ENCODE measurements around the gene NEURL1B. TPM values are rescaled to one million over a fixed set of nuclear protein-coding genes. Genes with fewer than 3 reads are reported as not detected.
A peak's percentile ranks its signal among the peaks of the same experiment; 100 is the strongest.

The NEURL1B gene
- total RNA-seq, 2 donors from 2014 or later, result 32.9 to 38.6 TPM

DNA sequence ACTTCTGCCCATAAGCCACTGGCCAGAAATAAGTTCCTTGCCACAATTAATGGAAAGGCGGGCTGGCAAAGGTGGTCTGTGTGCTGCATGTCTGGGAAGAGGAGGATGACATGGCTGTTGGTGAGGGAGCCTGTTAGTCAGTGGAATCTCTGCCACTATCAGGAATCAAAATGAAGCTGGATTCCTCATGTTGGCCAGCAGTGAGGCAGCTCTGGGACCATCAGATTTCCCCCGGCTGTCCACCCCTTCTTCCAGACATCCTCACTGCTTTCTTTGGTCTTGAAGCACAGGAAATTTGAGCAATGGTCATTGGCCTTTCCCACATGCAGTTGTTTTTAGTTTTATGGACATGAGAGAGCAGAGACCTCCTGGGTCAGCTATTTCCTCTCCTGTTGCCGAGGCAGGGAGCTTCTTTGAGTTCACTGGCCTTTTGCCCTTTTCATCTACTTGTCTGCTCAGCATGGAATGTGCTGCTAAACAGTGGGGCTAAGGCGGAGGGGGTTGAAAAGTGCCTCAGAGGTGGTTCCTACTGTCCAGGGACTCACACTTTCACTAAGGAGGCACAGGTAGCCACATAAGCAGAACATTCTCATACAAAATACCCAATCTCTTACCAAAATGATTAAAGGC lies 34.8 kb upstream of the NEURL1B start:
- intact Hi-C loops (cut with DNase I), result no loop called here
- DNase-seq (ENCODE audit: low spot score), result peak; percentile 59

DNA sequence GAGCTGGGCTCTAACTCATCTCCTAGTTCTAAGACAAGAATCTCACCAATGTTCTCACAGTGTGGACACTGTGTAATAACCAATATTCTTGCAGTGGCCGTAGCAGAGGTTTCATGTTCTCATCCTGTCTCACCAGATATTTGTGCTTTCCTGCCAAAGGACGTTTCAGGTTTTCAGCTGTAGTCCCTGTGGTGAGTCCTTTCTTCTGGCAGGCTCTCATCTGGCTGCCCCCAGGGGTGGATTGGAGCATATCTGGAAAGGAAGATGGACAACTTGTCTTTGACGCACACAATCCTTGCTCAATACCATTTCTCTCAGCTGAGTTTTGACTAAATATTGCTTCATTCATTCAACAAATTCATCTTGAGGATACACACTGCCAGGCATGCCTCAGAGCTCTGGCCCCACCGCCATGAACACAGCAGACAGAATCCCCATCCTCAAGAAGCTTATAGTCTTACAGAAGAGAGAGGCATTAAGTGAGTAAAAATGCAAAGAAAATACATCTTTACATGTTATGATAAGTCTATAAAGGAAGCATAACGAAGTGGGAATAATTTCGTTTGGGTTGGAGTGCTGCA lies 33.8 kb upstream of the NEURL1B start:
- intact Hi-C loops (cut with DNase I), result no loop called here
- peak; percentile 94 for DNase-seq (ENCODE audit: low spot score)

DNA sequence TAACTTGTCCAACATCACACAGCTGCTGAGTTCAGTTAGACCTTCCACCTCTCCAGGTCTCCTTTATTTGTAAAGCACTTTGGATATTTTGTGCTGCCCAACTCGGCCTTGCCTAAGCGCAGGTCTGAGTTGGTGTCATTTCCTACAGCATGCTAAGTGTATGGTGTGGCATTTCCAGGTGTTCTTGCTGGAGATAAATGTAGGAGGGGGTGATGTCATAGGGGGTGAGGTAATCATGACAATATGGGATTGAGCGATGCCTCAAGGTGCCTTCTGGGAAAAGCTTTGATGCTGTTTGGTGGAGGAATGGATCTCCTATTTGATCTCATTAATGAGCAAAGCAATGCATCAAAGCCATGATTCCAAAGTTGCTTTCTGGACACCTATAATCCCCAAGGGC lies 32.3 kb upstream of the NEURL1B start:
- DNase-seq (ENCODE audit: low spot score), result peak; percentile 7
- intact Hi-C loops (cut with DNase I), result no loop called here

DNA sequence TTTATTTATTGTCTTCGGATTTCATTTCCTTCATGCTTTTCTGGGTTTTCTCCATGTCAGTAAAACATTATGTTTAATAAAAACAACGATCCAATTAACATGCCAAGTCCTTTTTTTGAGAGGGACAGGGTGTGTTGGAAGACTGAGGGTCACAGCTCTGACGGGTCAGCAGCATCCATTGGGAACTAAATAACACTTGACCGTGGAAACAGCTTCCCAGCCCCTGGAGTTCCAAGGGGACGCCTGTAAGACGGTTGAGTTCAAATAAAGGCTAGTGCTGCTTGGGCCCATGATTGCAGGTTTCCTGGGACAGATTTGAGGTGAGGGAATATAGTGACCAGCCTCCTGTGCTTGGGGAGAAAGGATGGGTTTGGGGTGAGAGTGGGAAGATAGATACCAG lies 30.4 kb upstream of the NEURL1B start:
- peak; percentile 50 for DNase-seq (ENCODE audit: low spot score)
- intact Hi-C loops (cut with DNase I), result no loop called here

DNA sequence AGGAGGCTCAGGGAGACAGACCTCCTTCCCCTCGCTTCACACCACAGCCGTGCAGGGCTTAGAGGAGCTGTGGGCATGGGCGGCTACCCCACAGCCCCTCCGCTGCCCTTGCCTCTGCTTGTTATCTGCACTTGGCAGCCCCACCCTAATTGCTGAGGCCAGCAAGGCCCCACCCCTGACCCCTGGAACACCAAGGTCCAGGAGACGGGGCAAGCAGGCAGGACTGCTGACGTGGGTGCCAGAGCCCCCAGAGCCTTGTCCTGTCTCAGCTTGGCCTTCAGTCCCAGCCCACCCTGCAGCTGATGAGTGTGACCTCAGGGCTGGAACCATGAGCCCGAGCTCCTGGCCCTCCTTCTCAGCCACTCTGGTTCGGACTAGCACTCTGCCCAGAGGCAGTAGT lies 29.1 kb upstream of the NEURL1B start:
- peak; percentile 76 for DNase-seq (ENCODE audit: low spot score)
- intact Hi-C loops (cut with DNase I), result no loop called here

DNA sequence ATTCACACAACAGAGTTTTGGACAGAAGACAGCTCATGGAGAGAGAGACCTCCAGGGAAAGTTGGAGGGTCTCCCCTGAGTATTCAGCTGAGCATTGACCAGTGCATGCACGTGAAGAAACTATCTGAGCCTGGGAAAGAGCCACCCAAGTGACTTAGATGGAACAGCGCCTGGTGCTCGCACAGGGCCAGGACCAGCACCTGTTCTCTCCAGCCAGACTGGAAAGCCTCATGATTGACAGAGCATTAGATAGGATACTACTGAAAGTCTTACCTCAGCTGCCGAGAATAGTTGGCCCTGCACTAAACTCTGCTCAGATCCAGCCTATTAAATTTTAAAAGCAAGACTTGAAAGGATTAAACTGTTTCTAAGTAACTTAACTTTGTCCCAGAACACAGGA lies 28.3 kb upstream of the NEURL1B start:
- DNase-seq (ENCODE audit: low spot score), result peak; percentile 9
- intact Hi-C loops (cut with DNase I), result no loop called here

DNA sequence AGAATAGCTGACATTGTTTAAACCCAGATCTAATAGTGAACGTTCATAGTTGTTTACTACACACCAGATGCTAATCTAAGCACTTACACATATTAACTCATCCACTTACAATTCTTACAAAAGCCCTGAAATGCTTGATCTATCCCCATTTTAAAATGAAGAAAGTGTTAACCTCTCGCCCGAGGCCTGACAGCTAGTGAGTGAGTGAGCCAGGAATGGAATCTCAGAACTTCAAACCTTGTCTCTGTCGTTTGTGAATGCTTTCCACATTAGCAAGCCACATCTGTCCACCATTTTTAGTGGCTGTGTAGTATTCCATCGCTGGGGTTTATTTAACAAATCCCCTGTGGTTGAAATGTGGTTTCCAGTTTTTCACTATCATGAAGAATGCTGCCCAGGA lies 24.9 kb upstream of the NEURL1B start:
- intact Hi-C loops (cut with DNase I), result no loop called here
- no peak for DNase-seq (ENCODE audit: low spot score)

DNA sequence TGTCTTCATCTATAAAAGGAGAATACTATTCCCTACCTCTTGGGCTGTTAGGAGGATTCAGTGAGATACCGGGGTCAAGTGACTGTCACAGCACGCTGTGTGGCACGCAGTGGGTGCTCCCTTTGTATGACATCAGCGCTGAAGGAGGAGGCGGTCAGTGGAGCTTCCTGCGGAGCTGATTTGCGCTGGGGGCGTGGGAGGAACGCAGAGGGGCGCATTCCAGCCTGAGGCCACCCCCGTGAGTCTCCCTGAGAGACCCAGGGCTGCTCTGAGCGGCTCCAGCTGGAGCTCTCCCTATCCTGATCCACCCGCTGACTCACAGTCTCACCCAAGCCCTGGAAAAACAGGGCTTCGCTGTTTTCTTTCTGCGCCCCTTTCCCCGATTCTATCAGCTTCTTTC lies 24.3 kb upstream of the NEURL1B start:
- intact Hi-C loops (cut with DNase I), result no loop called here
- DNase-seq (ENCODE audit: low spot score), result peak; percentile 86

DNA sequence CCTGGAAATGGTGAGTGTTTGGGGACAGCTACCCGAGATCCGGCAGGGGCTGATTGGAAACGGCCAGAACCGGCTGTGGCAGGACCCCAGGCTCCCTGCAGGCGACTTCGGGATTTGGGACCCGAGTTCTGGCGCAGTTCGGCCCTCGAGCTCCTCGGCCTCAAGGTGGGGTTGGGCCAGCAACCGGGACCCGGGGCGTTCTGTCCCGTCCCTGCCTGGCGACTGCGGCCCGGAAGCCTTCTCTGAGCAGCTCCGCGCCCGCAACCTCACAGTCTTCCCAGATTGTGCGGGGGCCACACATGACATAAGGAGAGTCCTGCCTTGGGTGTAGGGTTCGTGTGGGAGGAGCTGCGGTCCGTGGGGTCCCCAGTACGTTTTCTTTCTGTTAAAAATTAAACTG lies 23.2 kb upstream of the NEURL1B start:
- DNase-seq (ENCODE audit: low spot score), result peak; percentile 68

DNA sequence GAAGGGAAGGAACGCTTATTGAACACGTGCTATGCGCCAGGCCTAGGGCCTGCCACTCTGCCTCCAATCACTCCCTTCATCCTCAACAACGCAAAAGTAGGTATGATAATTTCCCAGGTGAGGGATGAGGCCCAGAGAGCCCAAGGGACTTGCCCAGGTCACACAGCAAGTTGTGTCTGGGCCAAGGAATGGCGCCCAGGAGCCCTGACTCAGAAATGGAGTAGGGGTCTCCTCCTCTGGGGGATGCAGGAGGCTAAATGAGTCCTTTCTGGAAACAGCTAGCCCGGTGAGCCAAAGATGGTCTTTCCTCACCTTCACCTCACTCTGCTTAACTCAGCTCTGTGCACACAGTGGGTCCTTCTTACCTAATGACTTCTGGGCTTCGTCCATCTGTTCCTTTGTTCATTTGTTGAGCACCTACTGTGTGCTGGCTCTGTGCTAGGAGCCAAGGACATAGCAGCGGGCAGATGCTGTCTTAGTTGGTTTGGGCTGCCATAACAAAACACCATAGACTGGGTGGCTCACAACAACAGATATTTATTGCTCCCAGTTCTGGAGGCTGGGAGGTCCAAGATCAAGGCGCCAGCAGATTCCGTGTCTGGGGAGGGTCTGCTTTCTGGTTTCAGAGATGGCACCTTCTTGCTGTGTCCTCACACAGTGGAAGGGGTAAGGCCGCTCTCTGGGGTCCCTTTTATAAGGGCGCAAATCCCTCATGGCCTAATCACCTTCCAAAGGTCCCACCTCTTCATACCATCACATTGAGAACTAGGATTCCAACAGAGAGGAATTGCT lies 22.3 kb upstream of the NEURL1B start:
- intact Hi-C loops (cut with DNase I), result no loop called here
- peak; percentile 26 for DNase-seq (ENCODE audit: low spot score)

More for the DNA sequence above, 23.2 kb upstream of the NEURL1B start:
- intact Hi-C loops (cut with DNase I), result no loop called here

DNA sequence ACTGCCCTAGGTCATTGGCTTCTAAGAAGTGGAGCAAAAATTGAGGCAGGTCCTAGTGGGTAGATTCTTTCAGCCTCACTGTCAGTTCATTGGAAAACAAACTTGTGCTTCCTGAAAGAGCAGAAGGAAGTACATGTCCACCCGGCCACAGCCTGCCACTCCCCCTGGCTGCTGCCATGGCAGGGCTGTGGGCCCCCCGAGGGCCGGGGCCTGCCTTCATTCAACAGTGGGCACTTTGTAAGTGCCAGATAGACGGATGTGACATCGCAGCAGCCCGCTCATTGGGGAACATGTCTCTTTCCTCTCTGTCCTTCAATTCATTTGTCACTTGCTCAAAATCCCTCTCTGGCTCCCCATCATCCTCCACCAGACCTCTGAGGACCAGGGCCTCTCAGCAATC lies 20.6 kb upstream of the NEURL1B start:
- intact Hi-C loops (cut with DNase I), result no loop called here
- DNase-seq (ENCODE audit: low spot score), result peak; percentile 75

DNA sequence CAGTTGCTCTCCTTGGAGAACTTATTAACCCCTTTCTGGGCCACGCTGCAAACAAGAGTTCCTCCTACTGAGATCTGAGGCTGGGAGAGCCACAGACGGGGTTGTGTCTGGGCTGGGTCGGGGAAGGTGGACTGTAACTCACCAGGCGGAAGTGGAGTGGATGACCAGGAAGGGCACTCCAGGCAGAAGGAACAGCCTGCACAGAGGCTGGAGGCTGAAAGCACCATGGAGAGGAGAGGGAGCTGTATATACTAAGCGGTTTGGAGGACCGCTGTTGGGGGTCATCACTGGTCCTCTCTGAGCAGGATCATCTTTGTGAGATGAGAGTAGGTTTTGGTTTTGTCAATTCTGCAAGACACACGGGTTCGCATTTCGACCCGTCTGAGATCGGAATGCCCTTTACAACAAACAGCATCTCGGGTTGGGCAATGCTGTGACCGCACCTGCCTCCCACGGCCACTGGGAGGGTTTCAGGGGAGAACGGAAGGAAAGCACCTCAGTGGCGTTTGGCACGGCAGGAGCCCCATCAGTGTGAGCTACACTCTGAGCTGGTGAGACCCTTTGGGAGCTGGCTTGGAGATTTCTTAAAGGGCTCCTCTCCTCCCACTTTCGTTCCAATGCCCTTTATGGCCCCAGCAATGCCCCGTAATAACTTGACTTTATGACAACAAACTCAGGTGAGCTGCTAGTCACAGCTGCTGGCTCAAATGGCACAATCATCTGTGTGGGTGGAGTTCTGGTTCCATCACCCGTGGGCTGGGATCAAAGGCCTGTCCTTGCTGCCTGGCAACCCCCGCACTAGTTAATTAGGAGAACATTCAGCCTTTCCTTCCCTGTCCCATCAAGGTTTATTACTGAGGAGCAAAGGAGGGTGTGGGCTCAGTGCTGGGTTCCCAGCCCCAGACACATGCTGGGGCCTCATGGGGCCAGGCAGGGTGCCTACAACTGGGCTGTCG lies 18.7 kb upstream of the NEURL1B start:
- intact Hi-C loops (cut with DNase I), result no loop called here
- DNase-seq (ENCODE audit: low spot score), result peak; percentile 53

DNA sequence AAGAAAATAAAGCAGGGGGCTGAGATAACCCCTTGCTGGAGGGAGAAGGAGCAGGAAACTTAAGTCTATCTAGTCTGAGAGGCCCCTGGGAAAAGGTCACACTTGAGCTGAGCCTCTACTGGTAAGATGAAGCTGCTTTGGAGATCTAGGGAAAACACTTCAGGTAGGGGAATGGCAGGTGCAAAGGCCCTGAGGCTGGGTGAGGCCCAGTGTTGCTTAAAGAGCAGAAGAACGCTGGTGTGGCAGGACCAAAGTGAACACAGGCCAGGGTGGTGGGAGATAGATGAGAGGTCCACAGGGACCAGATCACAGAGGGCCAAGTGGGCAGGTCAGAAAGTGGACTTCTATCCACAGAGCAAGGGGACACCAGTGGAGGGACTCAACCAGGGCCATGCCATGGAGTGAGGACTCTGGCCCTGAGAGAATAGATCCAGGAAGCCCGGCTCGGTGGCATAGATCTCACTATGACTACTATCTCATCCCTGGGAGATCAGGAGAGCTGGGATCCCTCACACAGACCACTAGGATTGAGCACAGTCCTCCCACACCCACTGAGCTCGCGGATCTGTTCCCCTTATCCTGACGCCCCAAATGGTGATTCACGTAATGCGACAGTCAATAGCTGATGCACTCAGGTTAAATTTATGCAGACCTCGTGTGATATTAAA lies 17.6 kb upstream of the NEURL1B start:
- intact Hi-C loops (cut with DNase I), result no loop called here
- DNase-seq (ENCODE audit: low spot score), result peak; percentile 58

DNA sequence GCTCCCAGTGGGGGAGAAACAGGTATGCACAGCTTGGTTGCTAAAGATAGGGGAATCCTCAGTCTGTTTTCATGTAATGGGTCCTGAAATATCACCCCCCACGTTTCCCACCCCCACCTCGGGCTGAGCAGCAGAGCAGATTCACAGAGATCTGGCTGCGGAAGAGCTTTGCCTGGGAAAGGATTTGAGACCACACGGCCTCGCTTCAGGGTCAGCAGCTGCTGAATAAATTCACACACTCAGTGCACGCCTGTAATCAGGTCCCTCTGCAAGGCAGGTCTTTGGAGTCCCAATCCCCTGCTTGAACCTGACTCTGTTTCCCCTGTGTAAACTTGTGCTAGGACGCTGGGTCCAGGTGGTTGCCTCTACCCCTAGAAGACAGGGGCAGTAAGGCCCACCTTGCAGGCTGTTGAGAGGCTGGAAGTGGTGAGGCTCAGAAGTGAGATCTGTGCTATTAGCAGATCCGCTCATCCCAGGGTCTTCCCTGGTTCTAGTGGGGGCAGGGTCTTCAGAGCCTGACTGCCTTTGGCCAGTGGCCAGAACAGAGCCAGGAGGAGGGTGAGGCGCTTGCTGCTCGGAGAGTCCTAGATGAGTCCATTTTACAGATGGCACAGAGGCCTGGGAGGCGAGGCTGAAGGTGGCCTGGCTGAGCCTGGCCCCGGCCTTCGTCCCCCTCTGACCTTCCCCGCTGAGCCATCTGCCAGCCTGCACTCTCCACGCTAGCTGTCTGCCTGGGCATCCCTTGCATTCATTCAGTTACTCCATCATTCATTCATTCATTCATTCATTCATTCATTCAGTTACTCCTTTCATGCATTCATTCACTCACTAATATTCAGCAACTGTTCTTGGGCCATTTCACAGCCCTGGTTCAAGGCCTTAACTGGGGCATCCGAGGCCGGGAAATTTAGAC lies 16.7 kb upstream of the NEURL1B start:
- peak; percentile 46 for DNase-seq (ENCODE audit: low spot score)
- intact Hi-C loops (cut with DNase I), result no loop called here

DNA sequence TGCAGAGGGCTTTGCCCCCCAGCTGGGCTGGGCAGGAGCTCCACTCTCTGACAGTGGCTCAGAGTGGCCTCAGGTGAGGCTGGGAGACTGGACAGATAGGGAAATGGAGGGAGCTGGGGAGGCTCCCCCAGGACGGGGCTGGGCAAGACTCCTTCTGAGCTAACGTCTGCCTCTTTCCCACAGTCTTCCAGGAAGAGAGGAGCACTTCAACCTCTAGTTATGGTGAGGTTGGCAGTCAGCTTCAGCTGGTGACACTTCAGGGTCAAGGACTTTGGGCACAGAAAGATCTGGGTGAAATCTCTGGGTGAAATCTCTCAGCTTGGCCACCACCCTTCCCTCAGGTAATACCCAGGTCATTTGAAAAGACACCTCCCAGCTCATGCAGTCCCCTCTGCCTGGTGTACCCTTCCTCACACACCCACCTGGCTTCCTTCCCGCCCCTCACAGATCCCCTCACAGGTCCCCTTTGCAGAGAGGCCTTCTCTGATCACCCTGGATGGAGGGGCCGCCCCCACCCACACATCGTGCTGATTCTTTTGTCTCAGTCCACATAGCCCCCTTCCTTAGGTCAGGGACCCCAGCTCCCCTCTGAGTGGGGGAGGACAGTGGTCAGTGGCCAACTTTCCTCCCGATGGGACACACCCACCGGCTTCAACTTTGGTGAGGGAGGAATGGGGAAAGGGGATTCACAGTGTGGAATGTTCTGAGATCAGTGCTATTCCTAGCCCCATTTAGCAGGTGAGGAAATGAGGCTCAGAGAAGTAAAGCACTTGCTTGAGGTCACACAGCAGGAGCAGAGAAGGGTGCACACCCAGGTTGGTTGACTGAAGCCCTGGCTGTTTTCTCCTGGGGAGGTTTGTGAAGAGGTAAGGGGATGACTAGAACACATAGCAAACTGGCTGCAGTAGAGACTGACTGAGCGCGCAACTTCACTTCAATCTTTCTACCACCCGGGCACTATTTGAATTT lies 15.8 kb upstream of the NEURL1B start:
- intact Hi-C loops (cut with DNase I), result no loop called here
- DNase-seq (ENCODE audit: low spot score), result peak; percentile 49

DNA sequence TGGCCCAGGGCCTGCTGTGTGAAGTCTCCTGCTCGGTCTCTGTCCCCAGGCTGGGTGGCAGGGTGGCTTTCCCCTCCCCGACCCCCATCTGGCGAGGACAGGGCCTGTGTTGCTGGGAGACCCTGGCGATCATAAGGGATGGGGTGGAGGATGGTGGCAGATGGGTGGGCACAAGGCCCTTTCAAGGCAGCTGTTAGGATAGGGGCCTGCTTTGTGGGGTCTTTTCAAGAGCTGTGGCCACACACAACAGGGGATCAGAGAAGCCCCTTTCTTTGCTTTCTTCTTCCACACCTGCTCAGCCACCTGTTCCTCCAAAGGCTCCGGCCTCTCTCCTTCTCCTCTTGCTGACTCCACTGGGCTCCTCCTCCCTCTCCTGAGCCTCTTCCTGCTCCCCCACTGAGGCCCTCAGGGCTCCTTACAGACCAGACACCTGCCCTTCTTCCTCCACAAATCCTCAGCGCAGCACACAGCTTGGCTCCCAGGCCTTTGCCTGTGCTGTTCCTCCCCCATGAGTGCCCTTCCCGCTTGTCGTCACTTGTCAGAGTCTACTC lies 15.0 kb upstream of the NEURL1B start:
- peak; percentile 59 for DNase-seq (ENCODE audit: low spot score)
- intact Hi-C loops (cut with DNase I), result no loop called here

DNA sequence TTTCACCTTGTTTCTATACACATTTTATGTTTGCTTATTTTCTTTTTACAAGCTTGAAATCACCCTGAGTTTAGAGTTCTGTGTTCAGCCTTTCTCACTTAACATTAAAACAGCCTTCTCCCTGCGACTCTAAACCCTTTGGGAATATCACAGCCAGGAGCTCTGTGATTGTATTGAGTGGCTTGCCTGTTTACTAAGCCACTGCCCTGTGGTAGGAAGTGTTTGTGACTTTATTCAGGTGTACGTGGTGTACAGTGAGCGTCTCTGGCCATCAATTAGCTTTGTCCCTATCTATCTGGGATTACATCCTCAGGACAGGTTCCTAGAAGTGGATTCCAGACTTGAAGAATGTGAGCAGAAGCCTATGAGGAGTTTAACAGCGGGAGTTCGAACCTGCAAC lies 11.0 kb upstream of the NEURL1B start:
- intact Hi-C loops (cut with DNase I), result no loop called here
- DNase-seq (ENCODE audit: low spot score), result no peak

Measured in posterior vena cava (tissue), 2 donors.